Measurements from ENCODE around the gene PLBD1. TPM values are rescaled to one million over a fixed set of nuclear protein-coding genes. Genes with fewer than 3 reads are reported as not detected.

Gene PLBD1
- total RNA-seq, 3 donors from 2014 or later, result 22.6 to 82.4 (median 63.7) TPM

DNA sequence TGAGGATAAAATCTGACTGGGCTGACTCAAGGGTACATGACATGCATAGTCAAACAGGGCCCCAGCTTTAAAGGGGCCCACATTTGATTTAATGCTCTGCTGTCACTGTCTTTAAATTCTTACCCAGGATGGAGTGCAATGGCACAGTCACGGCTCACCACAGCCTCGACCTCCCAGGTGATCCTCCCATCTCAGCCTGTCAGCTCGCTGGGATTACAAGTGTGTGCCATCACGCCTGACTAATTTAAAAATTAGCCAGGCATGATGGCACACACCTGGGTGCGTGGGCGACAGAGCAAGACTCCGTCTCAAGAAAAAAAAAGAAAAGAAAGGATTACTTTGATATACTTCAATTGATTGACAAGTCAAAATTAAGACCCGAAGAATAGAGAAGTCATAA, 9.2 kb upstream of the PLBD1 start:
- Histone ChIP-seq H3K4me1 (ENCODE audit: low read depth) (no peaks in the 10 kb centered on the region), H3K36me3 (ENCODE audit: low read depth) (no peaks in the 10 kb centered on the region), H3K9me3 (no peaks in the 10 kb centered on the region), H3K4me3 (no peak overlapping the region)
- no peak for TF ChIP-seq CTCF (IDR thresholded peaks at IDR 0.05)
- ATAC-seq (no peak), DNase-seq (no peak)
- intact Hi-C loops (cut with DNase I, micrococcal nuclease), result no loop called here

DNA sequence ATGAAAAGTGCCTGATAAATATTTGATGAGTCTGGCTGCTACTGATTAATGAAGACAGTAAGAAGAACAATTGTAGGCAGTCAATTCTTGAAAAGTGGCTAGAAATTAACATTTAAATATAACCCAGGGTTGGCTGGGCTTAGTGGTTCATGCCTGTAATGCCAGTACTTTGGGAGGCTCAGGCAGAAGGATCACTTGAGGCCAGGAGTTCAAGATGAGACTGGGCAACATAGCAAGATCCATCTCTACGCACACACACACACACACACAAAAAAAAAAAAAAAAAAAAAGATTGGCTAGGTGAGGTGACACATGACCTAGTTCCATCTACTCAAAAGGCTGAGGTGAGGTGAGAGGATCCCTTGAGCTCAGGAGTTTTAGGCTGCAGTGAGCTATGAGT, 7.9 kb upstream of the PLBD1 start:
- no peaks in the 10 kb centered on the region for H3K9me3 ChIP-seq
- intact Hi-C loops (cut with DNase I, micrococcal nuclease), result no loop called here
- H3K4me1 ChIP-seq (ENCODE audit: low read depth), result no peaks in the 10 kb centered on the region
- no peaks in the 10 kb centered on the region for H3K36me3 ChIP-seq (ENCODE audit: low read depth)
- no peak overlapping the region for H3K4me3 ChIP-seq
- TF ChIP-seq CTCF (IDR thresholded peaks at IDR 0.05), result no peak
- DNase-seq (no peak), ATAC-seq (no peak)

GRCh38 chr12:14573118-14573517, 5.4 kb upstream of the PLBD1 start:
- intact Hi-C loops (cut with DNase I, micrococcal nuclease), result no loop called here
- no peak overlapping the region for H3K4me3 ChIP-seq
- no peaks in the 10 kb centered on the region for H3K4me1 ChIP-seq (ENCODE audit: low read depth)
- TF ChIP-seq CTCF (IDR thresholded peaks at IDR 0.05), result no peak
- ATAC-seq (no peak), DNase-seq (no peak)
- no peaks in the 10 kb centered on the region for H3K36me3 ChIP-seq (ENCODE audit: low read depth)
- H3K9me3 ChIP-seq, result no peaks in the 10 kb centered on the region

- H3K36me3 ChIP-seq (ENCODE audit: low read depth), result no peaks in the 10 kb centered on the region
- ATAC-seq, result no peak
- no peaks in the 10 kb centered on the region for H3K9me3 ChIP-seq
- no peak for DNase-seq
- no peak overlapping the region for H3K4me3 ChIP-seq
- no peaks in the 10 kb centered on the region for H3K4me1 ChIP-seq (ENCODE audit: low read depth)
- no peak for TF ChIP-seq CTCF (IDR thresholded peaks at IDR 0.05)
- intact Hi-C loops (cut with DNase I, micrococcal nuclease), result no loop called here
These were observed 4.7 kb upstream of the PLBD1 start for GRCh38 chr12:14572401-14572800.

DNA sequence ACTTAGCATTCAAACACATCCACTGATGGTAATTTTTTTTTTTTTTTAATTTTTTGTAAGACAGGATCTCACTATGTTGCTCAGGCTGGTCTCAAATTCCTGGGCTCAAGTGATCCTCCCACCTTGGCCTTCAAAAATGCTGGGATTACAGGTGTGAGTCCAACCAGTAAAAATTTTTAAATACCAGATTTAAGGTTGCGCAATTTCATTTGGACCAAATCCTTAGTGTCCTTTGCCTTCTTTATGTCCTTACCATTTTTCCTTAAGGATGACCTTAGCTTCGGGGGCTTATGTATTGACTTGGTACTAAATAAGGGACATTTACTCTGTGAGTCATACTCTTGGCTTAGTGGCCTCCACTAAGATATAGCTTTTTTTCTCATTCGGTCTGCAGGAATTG, 4.1 kb upstream of the PLBD1 start:
- H3K9me3 ChIP-seq, result no peaks in the 10 kb centered on the region
- DNase-seq, result no peak
- no peaks in the 10 kb centered on the region for H3K36me3 ChIP-seq (ENCODE audit: low read depth)
- intact Hi-C loops (cut with DNase I, micrococcal nuclease), result no loop called here
- H3K4me3 ChIP-seq, result no peak overlapping the region
- ATAC-seq, result no peak
- TF ChIP-seq CTCF (IDR thresholded peaks at IDR 0.05), result no peak
- no peaks in the 10 kb centered on the region for H3K4me1 ChIP-seq (ENCODE audit: low read depth)

DNA sequence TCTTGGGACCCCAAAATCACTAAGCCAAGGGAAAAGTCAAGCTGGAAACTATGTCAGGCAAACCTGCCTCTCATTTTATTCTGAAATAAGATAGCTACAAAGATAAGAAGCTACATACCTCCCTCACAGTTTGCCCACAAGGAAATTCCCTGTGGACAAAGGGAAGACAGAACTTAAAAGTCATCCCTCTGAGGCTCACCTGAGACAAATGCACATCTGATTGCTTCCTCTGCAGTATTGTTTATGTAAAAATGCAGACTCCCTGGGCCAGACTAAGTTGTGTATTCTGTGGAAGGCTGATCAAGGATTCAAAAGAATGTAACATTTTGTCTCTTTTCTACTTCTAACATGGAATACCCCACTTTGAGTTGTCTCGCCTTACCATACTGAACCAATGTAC, 2.5 kb upstream of the PLBD1 start:
- no peaks in the 10 kb centered on the region for H3K9me3 ChIP-seq
- no peak for TF ChIP-seq CTCF (IDR thresholded peaks at IDR 0.05)
- no peak overlapping the region for H3K4me3 ChIP-seq
- no peaks in the 10 kb centered on the region for H3K4me1 ChIP-seq (ENCODE audit: low read depth)
- H3K36me3 ChIP-seq (ENCODE audit: low read depth), result no peaks in the 10 kb centered on the region
- DNase-seq (no peak), ATAC-seq (no peak)
- intact Hi-C loops (cut with DNase I, micrococcal nuclease), result no loop called here
